HEK293 (cell line): ENCODE data around the gene AP1B1.

Source experiments
- CTCF ChIA-PET: fragments of 350-600 bp; formaldehyde crosslinking; extraction: SDS; loops from one replicate; lab custom pipeline; 2021; ENCODE audit warnings: antibody characterized with exemption; lab: Yijun Ruan, JAX
- POLR2A ChIA-PET: fragments of 300-600 bp; formaldehyde crosslinking; extraction: SDS; loops from one replicate; lab custom pipeline; 2020; ENCODE audit warnings: antibody characterized with exemption, inconsistent platforms; lab: Yijun Ruan, JAX
- H3K27ac ChIP-seq: fragments of 200-500 bp; sonication (Bioruptor generic); 2 replicates; pipeline ENCODE4 v1.5.1; 2014; ENCODE audit warnings: low read depth, low read length, control low read depth, inconsistent platforms; ENCODE audit errors: extremely low read depth
- H3K36me3 ChIP-seq, 2 experiments: fragments of 200-500 bp in 1 of 2; sonication (Bioruptor generic) in 1 of 2; 1 replicate in 1 of 2; 2 replicates in 1 of 2; pipeline ENCODE4 v1.5.1; 2014 to 2017; ENCODE audit warnings: inconsistent platforms in 2 of 2, low read length in 2 of 2; ENCODE audit not compliant: control insufficient read depth in 2 of 2, insufficient read depth in 1 of 2
- H3K4me1 ChIP-seq: fragments of 200-500 bp; sonication (Bioruptor generic); 2 replicates; pipeline ENCODE4 v1.5.1; 2014; ENCODE audit warnings: mild to moderate bottlenecking, low read length, inconsistent platforms; ENCODE audit not compliant: control insufficient read depth, insufficient read depth
- H3K4me3 ChIP-seq: 2 replicates; pipeline ENCODE4 v1.5.1; 2011; ENCODE audit warnings: low read depth, mild to moderate bottlenecking, control low read depth, low read length, moderate library complexity
- H3K9me3 ChIP-seq: fragments of 200-500 bp; sonication (Bioruptor generic); 2 replicates; pipeline ENCODE4 v1.5.1; 2014; ENCODE audit warnings: low read depth, low read length, inconsistent platforms; ENCODE audit not compliant: control insufficient read depth, insufficient read depth
- GFI1B ChIP-seq: fragments of 450-650 bp; formaldehyde crosslinking; IDR thresholded peaks from 2 replicates; pipeline ENCODE4 v1.5.1; 2016; ENCODE audit warnings: missing biosample characterization, missing genetic modification characterization
- GLIS1 ChIP-seq: fragments of 450-650 bp; formaldehyde crosslinking; IDR thresholded peaks from 2 replicates; pipeline ENCODE4 v1.5.1; 2016; ENCODE audit warnings: missing biosample characterization, missing genetic modification characterization
- GLIS2 ChIP-seq: fragments of 450-650 bp; formaldehyde crosslinking; IDR thresholded peaks from 2 replicates; pipeline ENCODE4 v1.5.1; 2016; ENCODE audit warnings: missing biosample characterization, missing genetic modification characterization
- TCF7L2 ChIP-seq: IDR thresholded peaks from 2 replicates; pipeline ENCODE4 v1.6.1; 2011; ENCODE audit warnings: low read depth, mild to moderate bottlenecking, inconsistent platforms, low read length, moderate library complexity, borderline replicate concordance
- ZFP3 ChIP-seq: fragments of 450-650 bp; formaldehyde crosslinking; IDR thresholded peaks from 2 replicates; pipeline ENCODE4 v1.5.1; 2016; ENCODE audit warnings: low read depth, missing biosample characterization, missing genetic modification characterization
- ZFP37 ChIP-seq: fragments of 450-650 bp; formaldehyde crosslinking; IDR thresholded peaks from 2 replicates; pipeline ENCODE4 v1.5.1; 2016; ENCODE audit warnings: missing biosample characterization, missing genetic modification characterization
- ZNF133 ChIP-seq: fragments of 450-650 bp; formaldehyde crosslinking; IDR thresholded peaks from 2 replicates; pipeline ENCODE4 v1.5.1; 2016; ENCODE audit warnings: missing biosample characterization, missing genetic modification characterization
- ZNF202 ChIP-seq: fragments of 450-650 bp; formaldehyde crosslinking; IDR thresholded peaks from 2 replicates; pipeline ENCODE4 v1.5.1; 2016; ENCODE audit warnings: missing biosample characterization, missing genetic modification characterization, borderline replicate concordance
- ZNF23 ChIP-seq: fragments of 450-650 bp; formaldehyde crosslinking; IDR thresholded peaks from 2 replicates; pipeline ENCODE4 v1.5.1; 2016; ENCODE audit warnings: missing biosample characterization, missing genetic modification characterization, borderline replicate concordance
- ZNF302 ChIP-seq: fragments of 450-650 bp; formaldehyde crosslinking; IDR thresholded peaks from 2 replicates; pipeline ENCODE4 v1.5.1; 2016; ENCODE audit warnings: missing biosample characterization, missing genetic modification characterization, low read depth
- ZNF311 ChIP-seq: fragments of 450-650 bp; formaldehyde crosslinking; IDR thresholded peaks from 2 replicates; pipeline ENCODE4 v1.5.1; 2017; ENCODE audit warnings: missing biosample characterization, missing genetic modification characterization, borderline replicate concordance
- ZNF324 ChIP-seq: fragments of 450-650 bp; formaldehyde crosslinking; IDR thresholded peaks from 2 replicates; pipeline ENCODE4 v1.5.1; 2016; ENCODE audit warnings: missing biosample characterization, missing genetic modification characterization
- ZNF404 ChIP-seq: fragments of 450-650 bp; formaldehyde crosslinking; IDR thresholded peaks from 2 replicates; pipeline ENCODE4 v1.5.1; 2017; ENCODE audit warnings: missing biosample characterization, missing genetic modification characterization
- ZNF560 ChIP-seq: fragments of 450-650 bp; formaldehyde crosslinking; IDR thresholded peaks from 2 replicates; pipeline ENCODE4 v1.5.1; 2017; ENCODE audit warnings: missing biosample characterization, missing genetic modification characterization, borderline replicate concordance
- ZNF561 ChIP-seq: fragments of 450-650 bp; IDR thresholded peaks from 2 replicates; pipeline ENCODE4 v1.5.1; 2018; ENCODE audit warnings: missing biosample characterization, missing genetic modification characterization, borderline replicate concordance
- ZNF571 ChIP-seq: fragments of 450-650 bp; formaldehyde crosslinking; IDR thresholded peaks from 2 replicates; pipeline ENCODE4 v1.5.0; 2017; ENCODE audit warnings: missing biosample characterization, missing genetic modification characterization
- ZNF629 ChIP-seq: fragments of 450-650 bp; formaldehyde crosslinking; IDR thresholded peaks from 2 replicates; pipeline ENCODE4 v1.5.1; 2017; ENCODE audit warnings: missing biosample characterization, missing genetic modification characterization
- ZNF677 ChIP-seq: fragments of 450-650 bp; IDR thresholded peaks from 2 replicates; pipeline ENCODE4 v1.5.0; 2018; ENCODE audit warnings: missing biosample characterization, mild to moderate bottlenecking, missing genetic modification characterization, moderate library complexity
- ZNF776 ChIP-seq: fragments of 450-650 bp; formaldehyde crosslinking; IDR thresholded peaks from 2 replicates; pipeline ENCODE4 v1.5.0; 2017; ENCODE audit warnings: missing biosample characterization, missing genetic modification characterization, borderline replicate concordance
- ZNF830 ChIP-seq: fragments of 450-650 bp; IDR thresholded peaks from 2 replicates; pipeline ENCODE4 v1.5.0; 2018; ENCODE audit warnings: missing biosample characterization, missing genetic modification characterization, low read depth, mild to moderate bottlenecking, moderate library complexity
- TF ChIP-seq, protein P1 (sequence below): fragments of 450-650 bp; formaldehyde crosslinking; IDR thresholded peaks from 2 replicates; pipeline ENCODE4 v1.5.1; 2017; ENCODE audit warnings: missing biosample characterization, missing genetic modification characterization
- TF ChIP-seq, protein P2 (sequence below): fragments of 450-650 bp; formaldehyde crosslinking; IDR thresholded peaks from 2 replicates; pipeline ENCODE4 v1.5.1; 2016; ENCODE audit warnings: missing biosample characterization, missing genetic modification characterization
- TF ChIP-seq, protein P3 (sequence below): fragments of 450-650 bp; formaldehyde crosslinking; IDR thresholded peaks from 2 replicates; pipeline ENCODE4 v1.5.1; 2017; ENCODE audit warnings: missing biosample characterization, missing genetic modification characterization

Gene AP1B1

DNA sequence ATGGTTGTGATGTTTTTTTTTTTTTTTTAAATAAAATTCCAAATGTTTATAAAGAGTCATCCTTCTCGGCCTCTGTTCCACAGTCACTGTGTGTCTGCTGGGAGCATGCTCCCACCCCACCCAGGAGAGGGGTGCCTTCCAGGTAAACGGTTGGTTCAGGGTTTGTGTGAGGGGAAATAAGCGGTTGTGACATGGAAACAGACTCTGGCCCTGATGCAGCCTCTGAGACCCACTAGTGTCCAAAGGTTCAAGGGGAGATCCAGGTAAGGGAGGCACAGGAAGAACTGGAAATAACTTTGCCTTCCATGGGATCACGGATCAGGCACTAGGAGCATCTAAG is 87.9 kb downstream of the AP1B1 start (continued):
- TF ChIP-seq, protein P1, sequence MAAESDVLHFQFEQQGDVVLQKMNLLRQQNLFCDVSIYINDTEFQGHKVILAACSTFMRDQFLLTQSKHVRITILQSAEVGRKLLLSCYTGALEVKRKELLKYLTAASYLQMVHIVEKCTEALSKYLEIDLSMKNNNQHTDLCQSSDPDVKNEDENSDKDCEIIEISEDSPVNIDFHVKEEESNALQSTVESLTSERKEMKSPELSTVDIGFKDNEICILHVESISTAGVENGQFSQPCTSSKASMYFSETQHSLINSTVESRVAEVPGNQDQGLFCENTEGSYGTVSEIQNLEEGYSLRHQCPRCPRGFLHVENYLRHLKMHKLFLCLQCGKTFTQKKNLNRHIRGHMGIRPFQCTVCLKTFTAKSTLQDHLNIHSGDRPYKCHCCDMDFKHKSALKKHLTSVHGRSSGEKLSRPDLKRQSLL (tag by site-specific recombination), result no peak
- TF ChIP-seq ZNF23 (tag by site-specific recombination) (no peak), ZNF311 (tag by site-specific recombination) (no peak), ZNF302 (tag by site-specific recombination) (no peak), GLIS1 (no peak), ZNF560 (no peak), ZFP37 (no peak), ZNF830 (tag by site-specific recombination) (no peak), ZNF629 (tag by site-specific recombination) (no peak), ZNF202 (tag by site-specific recombination) (no peak)
- TF ChIP-seq, protein P2, sequence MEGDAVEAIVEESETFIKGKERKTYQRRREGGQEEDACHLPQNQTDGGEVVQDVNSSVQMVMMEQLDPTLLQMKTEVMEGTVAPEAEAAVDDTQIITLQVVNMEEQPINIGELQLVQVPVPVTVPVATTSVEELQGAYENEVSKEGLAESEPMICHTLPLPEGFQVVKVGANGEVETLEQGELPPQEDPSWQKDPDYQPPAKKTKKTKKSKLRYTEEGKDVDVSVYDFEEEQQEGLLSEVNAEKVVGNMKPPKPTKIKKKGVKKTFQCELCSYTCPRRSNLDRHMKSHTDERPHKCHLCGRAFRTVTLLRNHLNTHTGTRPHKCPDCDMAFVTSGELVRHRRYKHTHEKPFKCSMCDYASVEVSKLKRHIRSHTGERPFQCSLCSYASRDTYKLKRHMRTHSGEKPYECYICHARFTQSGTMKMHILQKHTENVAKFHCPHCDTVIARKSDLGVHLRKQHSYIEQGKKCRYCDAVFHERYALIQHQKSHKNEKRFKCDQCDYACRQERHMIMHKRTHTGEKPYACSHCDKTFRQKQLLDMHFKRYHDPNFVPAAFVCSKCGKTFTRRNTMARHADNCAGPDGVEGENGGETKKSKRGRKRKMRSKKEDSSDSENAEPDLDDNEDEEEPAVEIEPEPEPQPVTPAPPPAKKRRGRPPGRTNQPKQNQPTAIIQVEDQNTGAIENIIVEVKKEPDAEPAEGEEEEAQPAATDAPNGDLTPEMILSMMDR (tag by site-specific recombination), result no peak

DNA sequence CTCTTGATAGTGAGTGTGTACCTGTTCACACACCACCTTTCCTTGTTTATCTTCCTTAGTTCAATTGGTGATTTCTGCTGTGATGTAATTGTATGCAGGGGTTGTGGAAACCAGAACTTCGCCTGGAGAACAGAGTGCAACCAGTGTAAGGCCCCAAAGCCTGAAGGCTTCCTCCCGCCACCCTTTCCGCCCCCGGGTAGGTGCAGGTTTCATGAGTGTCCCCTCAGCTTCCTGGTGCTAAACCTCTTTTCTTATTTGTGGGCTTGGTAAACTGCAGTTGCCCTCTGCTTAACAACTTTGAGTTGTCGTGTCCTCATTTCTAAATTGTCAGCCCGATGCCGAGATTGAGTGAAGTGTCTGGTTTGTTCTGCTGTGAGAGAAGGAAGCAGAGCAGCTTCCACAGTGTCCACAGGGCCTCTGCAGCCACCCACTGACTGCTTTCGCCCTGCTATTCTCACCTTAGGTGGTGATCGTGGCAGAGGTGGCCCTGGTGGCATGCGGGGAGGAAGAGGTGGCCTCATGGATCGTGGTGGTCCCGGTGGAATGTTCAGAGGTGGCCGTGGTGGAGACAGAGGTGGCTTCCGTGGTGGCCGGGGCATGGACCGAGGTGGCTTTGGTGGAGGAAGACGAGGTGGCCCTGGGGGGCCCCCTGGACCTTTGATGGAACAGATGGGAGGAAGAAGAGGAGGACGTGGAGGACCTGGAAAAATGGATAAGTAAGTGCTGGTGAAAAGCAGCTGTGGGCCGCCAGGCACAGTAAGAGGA is 89.1 kb downstream of the AP1B1 start:
- CTCF ChIA-PET, result interaction anchor here (0.7 kb wide), 1 partner anchor 1408 kb away, joined by 3 read pairs; no protein-coding TSS in a partner anchor
- no peak overlapping the region; the same call in none of the 2 replicates for H3K27ac ChIP-seq

DNA sequence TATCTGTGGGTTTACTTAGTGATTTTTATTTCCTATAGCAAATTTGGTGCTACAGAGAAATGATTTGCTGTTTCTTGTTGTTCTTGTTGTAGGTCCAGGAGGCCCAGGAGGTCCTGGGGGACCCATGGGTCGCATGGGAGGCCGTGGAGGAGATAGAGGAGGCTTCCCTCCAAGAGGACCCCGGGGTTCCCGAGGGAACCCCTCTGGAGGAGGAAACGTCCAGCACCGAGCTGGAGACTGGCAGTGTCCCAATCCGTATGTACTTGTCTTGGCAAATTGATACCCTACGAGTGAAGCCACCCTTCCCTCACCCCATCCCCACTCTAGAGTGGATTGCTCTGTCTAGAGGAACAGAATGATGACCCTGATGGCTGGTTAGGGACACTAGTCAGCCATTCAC is 89.7 kb downstream of the AP1B1 start:
- Histone ChIP-seq H3K4me3 (no peak overlapping the region), H3K9me3 (no peaks in the 10 kb centered on the region), H3K36me3 (peaks cover 53 to 84% of the 10 kb centered on the region in 2 experiments), H3K27ac (no peak overlapping the region; the same call in 1 of the 2 replicates), H3K4me1 (no peaks in the 10 kb centered on the region)
- POLR2A ChIA-PET, result interaction anchor here (2.0 kb wide), 1 partner anchor 7 kb away, joined by 4 read pairs; the partner anchor contains the start of gene GAS2L1
- CTCF ChIA-PET, result no interaction called here
- no peak for TF ChIP-seq ZNF677 (tag by site-specific recombination)

More for the DNA sequence above, 89.1 kb downstream of the AP1B1 start:
- Histone ChIP-seq H3K9me3 (no peaks in the 10 kb centered on the region), H3K4me1 (no peaks in the 10 kb centered on the region), H3K4me3 (no peak overlapping the region), H3K36me3 (peaks cover 46 to 77% of the 10 kb centered on the region in 2 experiments)
- POLR2A ChIA-PET, result no interaction called here
- no peak for TF ChIP-seq GFI1B (tag by site-specific recombination)
- TF ChIP-seq GLIS1, result 0 out of 2 replicates have a peak, but pooled peaks have one; percentile 13
- TF ChIP-seq GLIS2 (tag by site-specific recombination), result peak; percentile 29; the same call in 1 of the 2 replicates

DNA sequence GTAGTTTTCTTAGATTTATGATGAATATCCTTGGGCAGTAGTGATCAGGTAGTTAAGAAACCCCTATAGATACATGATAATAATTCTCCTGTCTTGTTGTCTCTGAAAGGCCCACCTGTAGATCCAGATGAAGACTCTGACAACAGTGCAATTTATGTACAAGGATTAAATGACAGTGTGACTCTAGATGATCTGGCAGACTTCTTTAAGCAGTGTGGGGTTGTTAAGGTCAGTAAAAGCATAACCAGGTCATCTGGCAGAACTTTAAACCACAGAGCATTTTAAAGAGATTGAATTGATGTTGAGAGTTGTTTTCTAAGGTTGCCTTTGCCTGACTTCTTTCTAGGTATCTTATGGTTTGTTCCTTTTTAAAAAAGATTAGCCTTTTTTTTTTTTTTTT is 96.0 kb downstream of the AP1B1 start:
- Histone ChIP-seq H3K4me1 (no peaks in the 10 kb centered on the region), H3K36me3 (peaks cover 99 to 100% of the 10 kb centered on the region in 2 experiments), H3K4me3 (no peak overlapping the region), H3K27ac (0 out of 2 replicates have a peak overlapping the region, but pooled peaks have one; percentile 2), H3K9me3 (no peaks in the 10 kb centered on the region)
- ChIA-PET POLR2A (no interaction called here), CTCF (interaction anchor here (1.1 kb wide), 1 partner anchor 11 kb away, joined by 3 read pairs; no protein-coding TSS in a partner anchor)
- TF ChIP-seq, protein P3, sequence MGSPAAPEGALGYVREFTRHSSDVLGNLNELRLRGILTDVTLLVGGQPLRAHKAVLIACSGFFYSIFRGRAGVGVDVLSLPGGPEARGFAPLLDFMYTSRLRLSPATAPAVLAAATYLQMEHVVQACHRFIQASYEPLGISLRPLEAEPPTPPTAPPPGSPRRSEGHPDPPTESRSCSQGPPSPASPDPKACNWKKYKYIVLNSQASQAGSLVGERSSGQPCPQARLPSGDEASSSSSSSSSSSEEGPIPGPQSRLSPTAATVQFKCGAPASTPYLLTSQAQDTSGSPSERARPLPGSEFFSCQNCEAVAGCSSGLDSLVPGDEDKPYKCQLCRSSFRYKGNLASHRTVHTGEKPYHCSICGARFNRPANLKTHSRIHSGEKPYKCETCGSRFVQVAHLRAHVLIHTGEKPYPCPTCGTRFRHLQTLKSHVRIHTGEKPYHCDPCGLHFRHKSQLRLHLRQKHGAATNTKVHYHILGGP, result no peak
- TF ChIP-seq ZFP3 (tag by site-specific recombination) (no peak), ZNF776 (tag by site-specific recombination) (no peak), ZNF571 (tag by site-specific recombination) (no peak), TCF7L2 (no peak), ZNF404 (tag by site-specific recombination) (no peak), ZNF133 (tag by site-specific recombination) (no peak), ZNF23 (tag by site-specific recombination) (no peak), ZNF677 (tag by site-specific recombination) (no peak), ZNF561 (tag by site-specific recombination) (no peak), ZNF324 (tag by site-specific recombination) (no peak)
